Measurements from ENCODE around the gene HEATR5A.
A peak's percentile ranks its signal among the peaks of the same experiment; 100 is the strongest.
"Not testable (repeated sequence)": the region's sequence is repeated elsewhere in the genome, so short reads cannot be mapped to it uniquely, and the experiment has no call there.

The HEATR5A gene

DNA sequence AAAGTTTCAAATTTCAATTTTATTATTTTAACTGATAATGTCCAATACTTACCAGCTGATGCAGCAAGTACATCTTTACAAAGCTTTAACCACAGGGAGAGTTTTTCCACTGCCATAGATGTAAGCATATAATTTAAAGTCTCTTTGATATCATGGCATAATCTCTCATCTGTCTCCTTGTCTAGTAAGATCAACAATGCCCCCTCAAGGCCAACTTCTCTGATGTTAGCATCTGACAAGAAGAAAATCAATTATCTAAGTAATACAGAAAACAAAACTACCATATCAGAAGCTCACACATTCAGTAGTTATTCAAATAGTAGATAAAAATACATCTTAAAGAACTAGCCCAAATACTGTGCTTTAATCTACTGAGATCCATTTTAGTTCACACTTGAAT lies 94.2 kb downstream of the HEATR5A start:
- no peak for DNase-seq (ENCODE audit: low spot score)

DNA sequence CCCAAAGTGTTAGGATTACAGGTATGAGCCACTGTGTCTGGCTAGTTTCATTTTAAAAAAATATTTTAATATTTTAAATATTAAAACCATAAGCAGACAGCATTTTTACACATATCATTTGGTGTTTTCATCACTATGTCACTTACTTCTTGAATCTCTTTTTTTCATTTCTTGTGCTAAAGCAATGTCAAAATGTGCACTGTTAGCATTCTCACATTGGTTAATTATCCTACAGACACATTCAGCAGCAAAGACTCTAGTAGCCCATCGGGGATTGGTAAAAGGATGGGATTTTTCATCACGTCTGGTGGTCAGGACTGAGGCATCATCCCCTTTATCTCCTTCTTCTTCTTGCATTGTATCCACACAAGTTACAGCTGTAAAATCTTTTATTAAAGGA lies 96.9 kb downstream of the HEATR5A start:
- DNase-seq (ENCODE audit: low spot score): no peak

DNA sequence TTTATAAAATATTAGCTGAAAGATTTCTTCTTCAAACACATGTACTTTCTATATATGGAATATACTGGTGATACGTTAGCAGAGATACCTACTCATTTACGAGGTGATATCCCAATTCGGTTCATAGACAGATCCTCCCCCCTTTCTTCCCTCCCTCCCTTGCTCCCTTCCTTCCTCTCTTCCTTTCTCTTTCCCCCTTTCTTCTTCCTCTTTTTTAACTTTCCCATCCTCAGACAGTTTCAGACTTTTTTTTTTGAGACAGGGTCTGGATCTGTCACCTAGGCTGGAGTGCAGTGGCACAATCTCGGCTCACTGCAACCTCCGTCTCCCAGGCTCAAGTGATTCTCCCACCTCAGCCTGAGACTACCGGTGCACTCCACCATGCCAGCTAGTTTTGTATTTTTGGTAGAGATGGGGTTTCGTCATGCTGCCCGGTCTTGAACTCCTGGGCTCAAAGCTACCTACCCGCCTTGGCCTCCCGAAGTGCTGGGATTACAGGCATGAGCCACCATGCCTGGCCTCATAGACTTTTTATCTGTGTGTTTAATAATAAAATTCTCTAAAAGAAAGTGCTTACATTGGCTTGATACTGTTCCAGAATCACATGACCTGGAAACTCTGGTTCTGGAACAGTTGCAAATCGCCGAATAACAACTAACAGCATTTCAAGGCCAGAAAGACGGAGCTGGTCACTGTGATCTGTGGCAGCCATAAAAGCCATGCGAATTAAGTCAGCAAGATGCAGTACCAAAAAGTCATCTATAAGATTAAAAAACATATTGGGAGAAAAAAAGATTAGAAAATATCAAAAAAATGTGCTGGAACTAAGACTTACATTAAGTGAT lies 99.2 kb downstream of the HEATR5A start:
- no peak for DNase-seq (ENCODE audit: low spot score)

DNA sequence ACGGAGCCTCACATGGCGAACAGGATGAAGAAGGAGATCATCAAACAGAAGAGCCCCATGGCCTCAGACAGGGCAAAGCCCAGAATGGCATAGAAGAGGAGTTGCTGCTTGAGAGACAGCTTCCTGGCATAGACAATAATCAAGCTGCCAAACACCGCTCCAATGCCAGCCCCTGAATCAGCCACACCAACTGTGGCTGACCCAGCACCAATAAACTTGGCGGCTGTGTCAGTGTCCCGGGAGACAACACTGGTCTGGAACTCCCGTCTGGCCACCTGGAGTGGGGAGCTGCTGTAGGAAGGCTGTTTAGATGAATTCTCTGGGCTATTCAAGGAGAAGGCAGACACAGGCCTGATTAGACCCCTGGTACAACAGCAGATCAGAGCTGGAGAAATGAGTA lies 100.1 kb downstream of the HEATR5A start:
- no peak for DNase-seq (ENCODE audit: low spot score)

DNA sequence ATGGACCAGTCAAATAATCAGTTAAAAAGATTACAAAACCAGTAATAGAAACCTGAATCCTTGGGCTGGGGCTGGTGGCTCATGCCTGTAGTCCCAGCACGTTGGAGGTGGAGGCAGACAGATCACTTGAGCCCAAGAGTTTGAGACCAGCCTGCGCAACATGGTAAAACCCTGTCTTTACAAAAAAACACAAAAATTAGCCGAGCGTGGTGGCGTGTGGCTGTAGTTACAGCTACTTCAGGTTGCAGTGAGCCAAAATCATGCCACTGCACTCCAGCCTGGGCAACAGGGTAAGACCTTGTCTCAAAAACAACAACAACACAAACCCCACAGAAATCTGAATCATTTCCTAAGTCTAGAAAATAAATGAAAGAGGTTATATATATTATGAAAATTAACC lies 100.6 kb downstream of the HEATR5A start:
- no peak for DNase-seq (ENCODE audit: low spot score)

DNA sequence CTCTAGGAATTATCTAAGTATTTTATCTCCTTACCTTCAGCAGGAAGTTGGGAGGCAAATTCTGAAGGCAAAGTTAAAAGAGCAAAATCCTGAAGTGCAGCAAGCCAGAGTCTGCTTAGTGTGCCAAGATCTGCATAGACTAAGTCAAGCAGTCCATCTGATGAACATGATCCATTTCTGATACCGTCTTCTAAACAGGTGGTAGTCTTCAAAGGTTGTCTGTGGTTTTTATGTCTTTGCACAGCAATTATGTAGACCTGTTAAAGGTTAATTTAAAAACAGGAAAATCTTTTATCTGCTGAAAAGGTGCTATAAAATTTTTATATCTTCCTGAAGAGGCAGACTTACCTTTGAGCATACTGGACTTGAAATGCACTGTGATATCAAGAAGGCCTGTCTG lies 107.4 kb downstream of the HEATR5A start:
- DNase-seq (ENCODE audit: low spot score): no peak

DNA sequence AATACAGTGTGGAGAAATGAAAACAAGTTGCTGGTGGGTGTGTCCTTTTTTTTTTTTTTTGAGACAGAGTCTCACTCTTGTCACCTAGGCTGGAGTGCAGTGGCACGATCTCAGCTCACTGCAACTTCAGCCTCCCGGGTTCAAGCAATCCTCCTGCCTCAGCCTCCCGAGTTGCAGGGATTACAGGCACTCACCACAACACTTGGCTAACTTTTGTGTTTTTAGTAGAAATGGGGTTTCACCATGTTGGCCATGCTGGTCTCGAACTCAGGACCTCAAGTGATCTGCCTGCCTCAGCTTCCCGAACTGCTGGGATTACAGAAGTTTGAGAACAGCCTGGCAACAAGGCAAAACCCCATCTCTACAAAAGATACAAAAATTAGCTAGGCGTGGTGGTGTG lies 108.0 kb downstream of the HEATR5A start:
- not testable (repeated sequence) for DNase-seq (ENCODE audit: low spot score)

DNA sequence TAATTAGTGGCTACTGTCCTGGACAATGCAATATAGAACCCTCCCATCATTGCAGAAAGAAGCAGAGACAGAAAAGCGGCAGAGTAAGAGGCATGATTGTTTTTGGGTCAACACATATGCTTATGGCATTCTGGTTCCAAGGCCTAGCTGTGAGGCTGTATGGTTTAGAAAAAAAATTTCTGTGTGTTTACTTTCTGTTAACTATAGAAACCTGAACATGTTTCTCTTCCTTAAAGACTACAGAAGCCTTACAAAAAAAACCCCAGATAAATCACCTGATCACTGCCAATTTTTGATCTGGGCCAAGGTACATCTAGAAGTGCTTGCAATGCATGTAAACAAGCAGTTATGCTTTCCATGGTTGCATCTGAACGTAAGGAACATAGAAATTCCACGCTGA lies 112.7 kb downstream of the HEATR5A start:
- no peak for DNase-seq (ENCODE audit: low spot score)

DNA sequence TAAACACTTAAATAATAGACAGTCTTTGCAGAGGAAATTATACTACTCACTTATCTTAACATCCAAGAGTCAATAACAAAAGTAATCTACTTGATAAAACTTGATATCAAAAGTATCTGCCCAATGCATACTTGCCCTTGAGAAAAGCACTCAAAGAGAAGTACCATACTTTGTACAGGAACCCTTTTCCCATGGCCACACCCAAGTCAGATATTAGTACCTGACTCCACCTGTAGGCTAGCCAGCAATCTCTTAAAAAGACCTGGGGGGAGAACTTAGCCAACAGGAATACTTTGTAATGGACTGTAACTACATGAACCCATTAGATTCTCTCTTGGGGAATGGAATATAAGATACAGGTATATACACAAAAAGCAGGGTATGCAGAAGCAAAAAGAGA lies 113.2 kb downstream of the HEATR5A start:
- no peak for DNase-seq (ENCODE audit: low spot score)

DNA sequence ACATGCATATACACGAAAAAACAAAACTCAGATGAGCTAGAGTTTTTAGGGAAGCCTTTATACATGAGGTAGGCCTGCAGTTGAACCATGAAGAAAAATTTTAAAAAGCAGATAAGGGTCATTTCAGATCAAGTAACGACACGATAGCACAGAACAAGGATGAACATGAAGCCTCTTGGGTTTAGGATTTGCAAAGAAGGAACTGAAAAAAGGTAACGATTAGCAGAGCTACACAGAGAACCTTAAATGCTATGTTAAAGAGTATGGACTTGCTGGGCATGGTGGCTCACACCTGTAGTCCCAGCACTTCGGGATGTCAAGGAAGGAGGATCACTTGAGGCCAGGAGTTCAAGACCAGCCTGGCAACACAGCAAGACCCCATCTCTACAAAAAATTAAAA lies 116.7 kb downstream of the HEATR5A start:
- DNase-seq (ENCODE audit: low spot score): no peak

DNA sequence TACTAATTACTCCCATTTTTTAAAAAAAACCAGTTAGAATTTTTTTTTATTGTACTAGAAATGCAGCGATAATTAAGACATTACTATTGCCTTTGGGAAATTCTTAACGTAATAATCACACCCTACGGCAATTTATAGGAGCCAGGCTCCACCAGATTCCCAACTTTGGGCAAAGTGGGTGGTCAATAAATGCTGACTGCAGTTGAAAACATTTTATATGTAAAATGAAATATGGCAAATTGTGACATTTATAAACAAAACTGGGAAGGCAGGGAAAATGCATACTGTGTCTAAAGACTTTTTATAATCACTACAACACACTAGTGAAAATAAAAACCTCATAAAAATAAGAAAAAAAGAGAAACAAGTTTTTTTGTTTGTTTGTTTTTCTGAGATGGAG lies 119.5 kb downstream of the HEATR5A start:
- DNase-seq (ENCODE audit: low spot score): no peak

DNA sequence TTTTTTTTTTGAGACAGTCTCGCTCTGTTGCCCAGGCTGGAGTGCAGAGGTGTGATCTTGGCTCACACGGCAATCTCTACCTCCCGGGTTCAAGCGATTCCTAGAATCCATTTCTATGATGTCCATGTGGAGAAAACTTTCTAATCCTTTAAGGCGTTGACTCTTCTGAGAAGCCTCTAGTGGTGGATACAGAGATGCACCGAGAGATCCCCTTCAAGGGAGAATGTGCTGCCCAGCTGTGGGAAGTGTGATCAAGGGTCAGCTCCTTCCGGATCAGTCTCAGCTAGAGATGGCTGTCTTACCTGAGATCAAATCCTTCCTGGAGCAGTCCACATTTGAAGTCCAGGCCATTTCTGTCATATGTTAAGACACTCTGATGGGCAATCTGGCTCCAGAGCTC lies 120.1 kb downstream of the HEATR5A start:
- no peak for DNase-seq (ENCODE audit: low spot score)

DNA sequence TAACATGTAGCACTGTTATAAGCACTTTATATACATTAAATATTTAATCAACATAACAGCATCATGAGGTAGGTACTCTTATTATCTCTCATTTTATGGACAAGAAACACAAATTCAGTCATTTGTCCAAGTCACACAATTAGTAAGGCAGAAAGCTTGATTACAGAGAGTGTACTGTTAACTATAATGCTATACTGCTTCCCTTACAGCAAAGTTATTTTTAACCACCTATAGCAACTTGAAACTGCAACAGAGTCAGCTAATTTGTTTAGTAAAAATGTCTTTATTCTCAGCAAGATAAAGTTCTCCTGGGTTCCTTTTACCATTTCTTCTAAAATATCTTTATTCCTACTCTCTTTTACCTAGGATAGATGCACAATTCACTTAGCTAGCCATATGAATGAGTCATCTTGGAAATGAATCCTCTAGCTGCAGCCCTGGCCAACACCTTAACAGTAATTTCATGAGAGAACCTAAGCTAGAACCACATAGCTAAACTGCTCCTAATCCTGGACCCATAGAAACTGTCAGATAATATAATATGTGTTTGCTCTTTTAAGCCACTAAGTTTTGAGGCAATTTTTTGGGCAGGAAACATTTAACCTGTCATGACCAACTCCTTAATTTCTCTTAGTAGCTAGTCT lies 122.5 kb downstream of the HEATR5A start:
- DNase-seq (ENCODE audit: low spot score): no peak

DNA sequence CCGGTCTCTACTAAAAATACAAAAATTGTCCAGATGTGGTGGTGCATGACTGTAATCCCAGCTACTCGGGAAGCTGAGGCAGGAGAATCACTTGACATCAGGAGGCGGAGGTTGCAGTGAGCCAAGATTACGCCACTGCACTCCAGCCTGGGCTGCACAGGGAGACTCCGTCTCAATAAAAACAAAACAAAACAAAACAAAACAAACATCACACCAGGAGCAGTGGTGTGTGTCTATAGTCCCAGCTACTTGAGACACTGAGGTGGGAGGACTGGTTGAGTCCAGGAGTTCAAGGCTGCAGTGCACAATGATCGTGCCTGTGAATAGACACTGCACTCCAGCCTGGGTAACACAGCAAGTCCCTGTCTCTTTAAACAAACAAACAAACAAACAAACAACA lies 123.2 kb downstream of the HEATR5A start:
- DNase-seq (ENCODE audit: low spot score): no peak

DNA sequence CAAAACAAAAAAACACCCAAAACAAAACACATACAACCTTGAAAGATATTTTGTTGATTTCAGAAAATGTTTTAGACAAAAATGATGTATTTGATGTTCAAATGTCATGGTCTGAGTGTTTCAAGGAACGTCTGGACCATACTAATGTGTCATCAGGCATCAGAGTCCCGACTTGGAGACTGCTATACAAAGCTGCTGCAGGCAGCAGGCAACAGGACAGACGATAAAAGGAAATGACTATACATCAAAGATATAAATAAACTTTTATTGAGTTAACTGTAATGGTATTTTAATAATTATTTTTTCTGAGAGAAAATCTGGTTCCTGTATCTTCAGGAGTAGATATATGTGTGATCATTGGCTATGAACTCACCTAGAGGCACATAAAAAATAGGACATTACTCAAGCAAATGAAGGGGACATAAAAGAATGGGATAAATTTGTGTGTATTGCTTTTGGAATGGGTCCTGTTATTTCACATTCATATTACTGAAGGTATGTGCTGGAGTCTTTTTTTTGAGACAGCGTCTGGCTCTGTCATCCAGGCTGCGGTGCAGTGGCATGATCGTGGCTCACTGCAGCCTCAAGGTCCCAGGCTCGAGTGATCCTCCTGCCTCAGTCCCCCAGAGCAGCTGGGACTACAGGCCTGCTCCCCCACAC lies 125.5 kb downstream of the HEATR5A start:
- no peak for DNase-seq (ENCODE audit: low spot score)

DNA sequence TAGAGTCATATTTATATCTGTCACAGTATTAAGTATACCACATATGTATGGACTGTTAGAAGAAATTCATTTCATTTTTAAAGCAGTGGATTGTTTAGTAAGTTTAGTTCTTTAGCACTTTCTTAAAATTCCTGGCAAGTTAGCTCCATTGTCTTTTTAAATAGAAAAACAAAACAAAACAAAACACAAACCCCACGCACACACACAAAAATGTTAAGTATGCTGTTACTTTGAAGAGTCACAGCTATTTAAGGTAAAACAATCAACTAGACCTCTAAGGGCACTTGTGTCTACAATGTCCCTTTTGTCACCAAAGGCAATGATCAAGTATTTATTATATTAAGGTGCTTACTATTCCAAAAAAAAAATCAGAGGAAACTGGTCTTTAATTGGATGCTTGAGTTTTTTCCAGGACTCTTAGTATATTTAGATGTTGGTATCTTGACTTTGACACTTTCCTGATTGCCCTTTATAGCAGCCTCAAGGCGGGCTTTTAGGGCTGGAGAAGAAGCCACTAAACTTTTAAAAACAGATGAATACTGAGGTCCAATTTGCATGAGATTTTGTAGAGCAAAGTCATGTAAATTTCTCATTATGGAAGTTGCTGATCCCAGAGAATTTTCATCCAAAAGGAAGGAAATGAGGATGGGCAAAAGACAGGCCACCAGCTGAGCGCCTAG lies 127.3 kb downstream of the HEATR5A start:
- DNase-seq (ENCODE audit: low spot score): no peak

DNA sequence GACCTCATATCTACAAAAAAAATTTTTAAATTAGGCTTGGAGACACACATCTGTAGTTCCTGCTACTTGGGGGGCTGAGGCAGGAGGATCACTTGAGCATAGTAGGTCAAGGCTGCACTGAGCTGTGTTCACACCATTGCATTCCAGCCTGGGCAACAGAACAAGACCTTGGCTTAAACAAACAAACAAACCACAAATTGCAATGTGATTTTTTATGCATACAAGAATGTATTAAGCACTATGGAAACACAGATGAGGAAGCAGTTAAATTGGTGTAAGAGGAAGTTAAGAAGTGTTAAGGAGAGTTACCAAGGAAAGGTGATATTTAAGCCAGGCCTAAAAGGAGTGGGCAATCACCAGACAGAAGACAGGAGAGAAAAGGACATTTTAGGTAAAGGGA lies 129.1 kb downstream of the HEATR5A start:
- no peak for DNase-seq (ENCODE audit: low spot score)

DNA sequence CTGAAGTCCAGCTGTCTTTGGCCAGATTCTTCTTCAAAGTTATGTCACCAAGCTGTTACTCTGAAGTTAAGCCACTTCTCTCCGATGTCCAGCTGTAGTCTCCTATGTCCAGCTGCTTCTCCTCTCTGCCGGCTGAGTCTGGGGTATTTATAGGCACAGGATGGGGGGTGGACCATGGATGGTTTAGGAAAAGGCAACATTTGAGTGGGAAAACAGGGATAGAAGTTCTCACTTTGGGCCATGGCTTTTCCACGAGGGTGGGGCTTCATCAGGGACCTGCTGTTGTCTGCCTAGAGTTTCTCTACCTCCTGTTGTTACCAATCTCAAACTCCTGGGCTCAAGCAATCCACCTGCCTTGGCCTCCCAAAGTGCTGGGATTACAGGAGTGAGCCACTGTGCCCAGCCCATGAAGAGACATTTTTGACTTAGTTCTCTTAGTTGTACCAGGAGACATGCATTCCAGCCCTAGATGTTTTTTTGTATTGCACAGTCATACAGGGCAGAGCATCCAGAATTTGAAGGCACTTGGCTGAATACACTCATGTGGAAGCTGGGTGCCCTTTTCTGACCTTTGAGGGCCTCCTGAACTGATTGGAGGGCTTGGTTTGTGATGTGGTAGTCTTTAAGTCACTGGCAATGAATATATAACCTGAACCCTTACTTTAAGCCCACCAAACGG lies 132.9 kb downstream of the HEATR5A start:
- DNase-seq (ENCODE audit: low spot score): no peak

DNA sequence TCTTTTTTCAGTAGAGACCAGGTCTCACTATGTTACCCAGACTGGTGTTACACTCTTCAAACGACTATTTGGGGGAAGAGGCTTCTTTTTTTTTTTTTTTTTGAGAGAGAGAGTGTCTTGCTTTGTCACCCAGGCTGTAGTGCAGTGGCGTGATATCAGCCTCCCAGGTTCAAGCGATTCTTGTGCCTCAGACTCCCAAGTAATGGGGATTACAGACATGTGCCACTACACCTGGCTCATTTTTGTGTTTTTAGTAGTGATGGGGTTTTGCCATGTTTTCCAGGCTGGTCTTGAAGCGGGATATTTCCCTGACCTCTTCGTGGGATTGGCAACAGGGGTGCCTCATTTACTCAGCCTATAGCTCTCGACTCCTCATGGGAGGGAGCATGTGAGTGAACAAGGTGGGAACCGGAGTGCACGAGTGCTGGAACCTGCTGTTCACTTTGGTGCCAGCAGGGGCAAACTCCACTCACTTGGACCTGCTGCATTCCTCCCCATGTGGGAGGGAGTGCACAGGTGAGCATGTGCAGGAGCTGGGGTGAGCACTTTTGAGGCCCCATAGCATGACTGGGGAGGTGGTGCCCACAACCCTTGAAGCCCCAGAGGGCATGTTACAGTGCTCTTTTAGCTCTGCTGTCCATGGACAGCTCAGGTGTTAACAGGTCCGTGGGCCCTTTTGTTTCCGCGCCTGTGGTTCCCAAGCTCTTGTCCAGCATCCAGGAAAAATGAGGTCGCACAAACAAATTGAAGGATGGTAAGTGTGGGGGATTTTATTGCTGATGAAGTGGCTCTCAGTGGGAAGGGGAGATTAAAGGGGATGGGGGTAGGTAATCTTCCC lies 133.7 kb downstream of the HEATR5A start:
- peak; percentile 18 for DNase-seq (ENCODE audit: low spot score)

DNA sequence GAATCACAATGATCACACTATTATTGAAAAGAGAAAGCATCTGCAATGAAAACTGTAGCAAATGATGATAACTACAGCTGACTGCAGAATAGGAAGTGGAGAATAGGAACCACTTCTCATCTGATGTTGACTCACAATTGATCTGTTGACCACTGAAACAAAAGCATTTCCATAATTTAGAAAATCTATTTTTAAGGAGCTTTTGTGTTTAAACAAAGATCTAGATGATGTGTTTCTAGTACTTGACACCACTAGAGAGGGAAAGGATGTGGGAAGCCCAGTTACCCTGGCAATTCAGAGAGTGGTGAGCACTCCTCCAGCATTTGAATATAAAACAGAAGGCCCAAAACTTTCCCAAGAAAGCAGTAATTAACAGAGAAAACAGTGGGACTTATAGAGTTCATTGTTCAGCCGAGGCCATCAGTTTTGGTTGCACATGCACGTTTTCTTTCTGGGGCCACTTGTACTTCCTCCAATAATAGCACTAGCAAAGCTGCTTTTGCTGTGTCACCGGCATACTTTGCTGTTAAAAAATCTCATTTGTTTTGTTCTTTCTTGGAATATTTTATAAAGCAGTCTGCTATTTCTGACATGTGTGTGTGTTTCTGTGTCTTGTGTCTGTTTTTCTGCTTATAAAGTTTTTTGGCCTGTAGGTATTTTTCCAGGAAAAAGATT lies 136.6 kb downstream of the HEATR5A start:
- DNase-seq (ENCODE audit: low spot score): no peak

DNA sequence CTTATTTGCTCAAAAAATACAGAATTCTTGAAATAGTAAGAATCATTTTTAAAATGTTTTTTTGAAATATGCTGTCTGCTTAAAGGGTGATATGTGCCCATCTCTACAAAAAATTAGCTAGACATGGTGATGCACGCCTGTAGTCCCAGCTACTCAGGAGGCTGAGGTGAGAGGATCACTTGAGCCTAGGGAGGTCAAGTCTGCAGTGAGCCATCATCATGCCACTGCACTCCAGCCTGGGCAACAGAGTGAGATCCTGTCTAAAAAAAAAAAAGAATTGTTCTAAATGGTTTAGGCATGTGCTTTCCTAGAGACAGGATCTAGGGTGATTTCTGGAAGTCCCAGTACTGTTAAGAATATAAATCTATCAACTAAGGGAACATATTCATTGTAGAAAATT lies 137.2 kb downstream of the HEATR5A start:
- no peak for DNase-seq (ENCODE audit: low spot score)
